ENCODE measurements around the gene MEI4. TPM values are rescaled to one million over a fixed set of nuclear protein-coding genes. Genes with fewer than 3 reads are reported as not detected.

Gene MEI4
- polyA plus RNA-seq, 1 donor from 2014 or later: not detected

DNA sequence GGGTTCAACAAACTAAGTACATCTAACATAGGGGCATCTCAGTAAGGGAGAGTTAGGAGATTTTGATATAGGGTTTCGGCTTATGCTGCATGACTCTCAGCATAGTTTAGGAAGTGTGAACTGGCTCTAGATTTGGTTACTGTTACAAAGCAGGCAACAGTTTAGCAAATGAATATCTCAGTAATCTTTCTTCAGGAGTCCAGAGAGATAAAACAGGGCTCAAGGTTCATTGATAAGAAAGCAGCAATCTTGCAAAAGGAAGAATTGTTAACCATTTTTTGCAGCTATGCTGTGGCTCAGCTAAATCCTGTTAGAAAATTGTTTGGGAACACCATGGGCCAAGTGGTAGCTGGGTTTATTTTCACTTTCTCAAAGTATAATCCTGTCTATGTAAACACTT is 161.3 kb downstream of the MEI4 start:
- Histone ChIP-seq H3K9me2 (ENCODE audit: insufficient read depth, low read length) (no peaks in the 10 kb centered on the region), H3K27me3 (ENCODE audit: insufficient read depth, low read depth, low read length) (no peaks in the 10 kb centered on the region), H3K9ac (ENCODE audit: low read length) (no peak overlapping the region), H3F3A (ENCODE audit: insufficient read depth, low read length, poor library complexity, severe bottlenecking) (no peaks in the 10 kb centered on the region), H2AFZ (ENCODE audit: low read depth, low read length) (no peak overlapping the region), H3K36me3 (ENCODE audit: insufficient read depth, low read length) (no peaks in the 10 kb centered on the region), H3K79me2 (replicated peaks; ENCODE audit: insufficient read depth, low read length) (no peaks in the 10 kb centered on the region), H4K20me1 (ENCODE audit: insufficient read depth) (no peaks in the 10 kb centered on the region), H3K27ac (ENCODE audit: low read length) (no peak overlapping the region), H3K4me2 (ENCODE audit: low read length) (no peak overlapping the region), H3K9me3 (ENCODE audit: low read length) (no peaks in the 10 kb centered on the region), H3K4me3 (ENCODE audit: low read length) (no peak overlapping the region)
- TF ChIP-seq POLR2AphosphoS5 (IDR thresholded peaks at IDR 0.05) (no peak), RAD21 (conservative IDR thresholded peaks at IDR 0.05) (no peak), EP300 (conservative IDR thresholded peaks at IDR 0.05; ENCODE audit: poor library complexity, severe bottlenecking) (no peak), TAF1 (IDR thresholded peaks at IDR 0.05; ENCODE audit: low read depth) (no peak), EZH2 (IDR thresholded peaks at IDR 0.05; ENCODE audit: borderline replicate concordance, insufficient read depth, low read length, poor library complexity, severe bottlenecking) (no peak), MXI1 (conservative IDR thresholded peaks at IDR 0.05; ENCODE audit: poor library complexity, severe bottlenecking) (no peak), SMC3 (conservative IDR thresholded peaks at IDR 0.05; ENCODE audit: poor library complexity) (no peak)
- TF ChIP-seq, protein P1, sequence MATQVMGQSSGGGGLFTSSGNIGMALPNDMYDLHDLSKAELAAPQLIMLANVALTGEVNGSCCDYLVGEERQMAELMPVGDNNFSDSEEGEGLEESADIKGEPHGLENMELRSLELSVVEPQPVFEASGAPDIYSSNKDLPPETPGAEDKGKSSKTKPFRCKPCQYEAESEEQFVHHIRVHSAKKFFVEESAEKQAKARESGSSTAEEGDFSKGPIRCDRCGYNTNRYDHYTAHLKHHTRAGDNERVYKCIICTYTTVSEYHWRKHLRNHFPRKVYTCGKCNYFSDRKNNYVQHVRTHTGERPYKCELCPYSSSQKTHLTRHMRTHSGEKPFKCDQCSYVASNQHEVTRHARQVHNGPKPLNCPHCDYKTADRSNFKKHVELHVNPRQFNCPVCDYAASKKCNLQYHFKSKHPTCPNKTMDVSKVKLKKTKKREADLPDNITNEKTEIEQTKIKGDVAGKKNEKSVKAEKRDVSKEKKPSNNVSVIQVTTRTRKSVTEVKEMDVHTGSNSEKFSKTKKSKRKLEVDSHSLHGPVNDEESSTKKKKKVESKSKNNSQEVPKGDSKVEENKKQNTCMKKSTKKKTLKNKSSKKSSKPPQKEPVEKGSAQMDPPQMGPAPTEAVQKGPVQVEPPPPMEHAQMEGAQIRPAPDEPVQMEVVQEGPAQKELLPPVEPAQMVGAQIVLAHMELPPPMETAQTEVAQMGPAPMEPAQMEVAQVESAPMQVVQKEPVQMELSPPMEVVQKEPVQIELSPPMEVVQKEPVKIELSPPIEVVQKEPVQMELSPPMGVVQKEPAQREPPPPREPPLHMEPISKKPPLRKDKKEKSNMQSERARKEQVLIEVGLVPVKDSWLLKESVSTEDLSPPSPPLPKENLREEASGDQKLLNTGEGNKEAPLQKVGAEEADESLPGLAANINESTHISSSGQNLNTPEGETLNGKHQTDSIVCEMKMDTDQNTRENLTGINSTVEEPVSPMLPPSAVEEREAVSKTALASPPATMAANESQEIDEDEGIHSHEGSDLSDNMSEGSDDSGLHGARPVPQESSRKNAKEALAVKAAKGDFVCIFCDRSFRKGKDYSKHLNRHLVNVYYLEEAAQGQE (IDR thresholded peaks at IDR 0.05; ENCODE audit: borderline replicate concordance): no peak
- TF ChIP-seq, protein P2, sequence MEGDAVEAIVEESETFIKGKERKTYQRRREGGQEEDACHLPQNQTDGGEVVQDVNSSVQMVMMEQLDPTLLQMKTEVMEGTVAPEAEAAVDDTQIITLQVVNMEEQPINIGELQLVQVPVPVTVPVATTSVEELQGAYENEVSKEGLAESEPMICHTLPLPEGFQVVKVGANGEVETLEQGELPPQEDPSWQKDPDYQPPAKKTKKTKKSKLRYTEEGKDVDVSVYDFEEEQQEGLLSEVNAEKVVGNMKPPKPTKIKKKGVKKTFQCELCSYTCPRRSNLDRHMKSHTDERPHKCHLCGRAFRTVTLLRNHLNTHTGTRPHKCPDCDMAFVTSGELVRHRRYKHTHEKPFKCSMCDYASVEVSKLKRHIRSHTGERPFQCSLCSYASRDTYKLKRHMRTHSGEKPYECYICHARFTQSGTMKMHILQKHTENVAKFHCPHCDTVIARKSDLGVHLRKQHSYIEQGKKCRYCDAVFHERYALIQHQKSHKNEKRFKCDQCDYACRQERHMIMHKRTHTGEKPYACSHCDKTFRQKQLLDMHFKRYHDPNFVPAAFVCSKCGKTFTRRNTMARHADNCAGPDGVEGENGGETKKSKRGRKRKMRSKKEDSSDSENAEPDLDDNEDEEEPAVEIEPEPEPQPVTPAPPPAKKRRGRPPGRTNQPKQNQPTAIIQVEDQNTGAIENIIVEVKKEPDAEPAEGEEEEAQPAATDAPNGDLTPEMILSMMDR (IDR thresholded peaks at IDR 0.05; ENCODE audit: poor library complexity, severe bottlenecking): no peak

DNA sequence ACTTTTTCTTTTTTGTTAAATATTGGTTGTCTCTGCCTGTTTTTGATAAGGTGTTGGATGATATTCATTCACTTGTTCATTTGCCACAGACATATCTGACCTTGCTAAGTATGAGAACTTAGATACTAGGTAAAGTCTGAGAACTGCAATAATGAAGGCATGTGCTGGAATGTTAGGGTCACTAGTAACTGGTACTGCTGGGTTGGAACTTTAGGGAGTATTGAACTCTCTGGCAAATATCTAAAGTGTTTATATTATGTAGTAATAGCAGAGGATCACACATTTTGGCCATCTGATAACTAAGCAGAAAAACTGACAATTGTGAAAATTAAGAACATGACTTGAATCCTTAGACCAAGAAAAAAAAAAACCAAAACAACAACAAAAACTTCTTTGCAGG is 162.7 kb downstream of the MEI4 start:
- no peak overlapping the region for H3K4me2 ChIP-seq (ENCODE audit: low read length)
- TF ChIP-seq POLR2AphosphoS5 (IDR thresholded peaks at IDR 0.05): no peak
- TF ChIP-seq, protein P2 (IDR thresholded peaks at IDR 0.05; ENCODE audit: poor library complexity, severe bottlenecking): no peak
- no peak for TF ChIP-seq RAD21 (conservative IDR thresholded peaks at IDR 0.05)
- TF ChIP-seq, protein P1 (IDR thresholded peaks at IDR 0.05; ENCODE audit: borderline replicate concordance): no peak
- TF ChIP-seq EZH2 (IDR thresholded peaks at IDR 0.05; ENCODE audit: borderline replicate concordance, insufficient read depth, low read length, poor library complexity, severe bottlenecking): no peak
- TF ChIP-seq EP300 (conservative IDR thresholded peaks at IDR 0.05; ENCODE audit: poor library complexity, severe bottlenecking): no peak
- no peak for TF ChIP-seq MXI1 (conservative IDR thresholded peaks at IDR 0.05; ENCODE audit: poor library complexity, severe bottlenecking)
- TF ChIP-seq SMC3 (conservative IDR thresholded peaks at IDR 0.05; ENCODE audit: poor library complexity): no peak
- no peak for TF ChIP-seq TAF1 (IDR thresholded peaks at IDR 0.05; ENCODE audit: low read depth)
- no peaks in the 10 kb centered on the region for H3K79me2 ChIP-seq (replicated peaks; ENCODE audit: insufficient read depth, low read length)
- H3K27ac ChIP-seq (ENCODE audit: low read length): no peak overlapping the region
- no peak overlapping the region for H3K4me3 ChIP-seq (ENCODE audit: low read length)
- no peaks in the 10 kb centered on the region for H4K20me1 ChIP-seq (ENCODE audit: insufficient read depth)
- no peaks in the 10 kb centered on the region for H3K9me3 ChIP-seq (ENCODE audit: low read length)
- no peak overlapping the region for H2AFZ ChIP-seq (ENCODE audit: low read depth, low read length)
- no peak overlapping the region for H3K9ac ChIP-seq (ENCODE audit: low read length)
- no peaks in the 10 kb centered on the region for H3F3A ChIP-seq (ENCODE audit: insufficient read depth, low read length, poor library complexity, severe bottlenecking)
- no peaks in the 10 kb centered on the region for H3K9me2 ChIP-seq (ENCODE audit: insufficient read depth, low read length)
- H3K36me3 ChIP-seq (ENCODE audit: insufficient read depth, low read length): no peaks in the 10 kb centered on the region
- H3K27me3 ChIP-seq (ENCODE audit: insufficient read depth, low read depth, low read length): no peaks in the 10 kb centered on the region
